22Rv1 (cell line): ENCODE data around the gene ERF.

Experiments used
- CTCF ChIP-seq: fragments of 450-650 bp; IDR thresholded peaks from 2 replicates; pipeline ENCODE4 v1.5.1; 2017; ENCODE audit warnings: mild to moderate bottlenecking
- ZFX ChIP-seq: fragments of 450-650 bp; IDR thresholded peaks from 2 replicates; pipeline ENCODE4 v1.6.1; 2017; ENCODE audit warnings: antibody characterized with exemption, borderline replicate concordance

- no peak for TF ChIP-seq CTCF
- TF ChIP-seq ZFX = no peak
Observed at GRCh38 chr19:42255766-42256745, 1.1 kb upstream of the ERF start.
